Peyer's patch (tissue), 4 donors: ENCODE results near the gene TRPV4. TPM values are rescaled to one million over a fixed set of nuclear protein-coding genes. Genes with fewer than 3 reads are reported as not detected.

Experiments used
- DNase-seq, 3 donors: peaks; one replicate each; pipeline ENCODE4 v3.0.0-alpha.2; 2017 to 2019
- H3K27ac ChIP-seq, 4 donors: fragments of 200-600 bp; sonication (generic); one replicate each; pipeline ENCODE4 v1.5.1; 2016 to 2019
- H3K27me3 ChIP-seq, 2 donors: fragments of 200-600 bp; sonication (generic); one replicate each; pipeline ENCODE4 v1.5.1; 2019
- H3K36me3 ChIP-seq, 3 donors: fragments of 200-600 bp; sonication (generic); one replicate each; pipeline ENCODE4 v1.5.1; 2016 to 2019
- H3K4me1 ChIP-seq, 4 donors: fragments of 200-600 bp; sonication (generic); one replicate each; pipeline ENCODE4 v1.5.1; 2016 to 2019
- H3K4me3 ChIP-seq, 4 donors: fragments of 200-600 bp; sonication (generic); 1 replicate in 3 of 4; 2 replicates in 1 of 4; pipeline ENCODE4 v1.5.1; 2016 to 2019; ENCODE audit warnings: mild to moderate bottlenecking in 1 of 4
- H3K9me3 ChIP-seq, 4 donors: fragments of 200-600 bp; sonication (generic); one replicate each; pipeline ENCODE4 v1.5.1; 2016 to 2019; ENCODE audit warnings: mild to moderate bottlenecking in 1 of 4
- POLR2A ChIP-seq, 2 donors: fragments of 450-650 bp; IDR thresholded peaks; one replicate each; pipeline ENCODE4 v1.5.1; 2017; ENCODE audit warnings: antibody characterized with exemption in 2 of 2, mild to moderate bottlenecking in 2 of 2, moderate library complexity in 2 of 2
- total RNA-seq, 4 donors: library from RNA; depleted of rRNA; stranded (reverse); fragments of >200 nt; gene quantifications; one replicate each; pipeline ENCODE4 v1.1.0, GENCODE V29; 2016
- TF ChIP-seq, protein P1 (sequence below), 6 experiments: fragments of 450-650 bp in 4 of 6; fragments of 200-600 bp in 2 of 6; sonication (generic) in 1 of 6; IDR thresholded peaks; one replicate each; pipeline ENCODE4 v1.5.1; 2017 to 2019; ENCODE audit warnings: antibody characterized with exemption in 6 of 6, mild to moderate bottlenecking in 3 of 6, moderate library complexity in 1 of 6

TRPV4 gene
- total RNA-seq, 4 donors from 2014 or later, result 0.27 to 0.57 TPM; not detected in 2

DNA sequence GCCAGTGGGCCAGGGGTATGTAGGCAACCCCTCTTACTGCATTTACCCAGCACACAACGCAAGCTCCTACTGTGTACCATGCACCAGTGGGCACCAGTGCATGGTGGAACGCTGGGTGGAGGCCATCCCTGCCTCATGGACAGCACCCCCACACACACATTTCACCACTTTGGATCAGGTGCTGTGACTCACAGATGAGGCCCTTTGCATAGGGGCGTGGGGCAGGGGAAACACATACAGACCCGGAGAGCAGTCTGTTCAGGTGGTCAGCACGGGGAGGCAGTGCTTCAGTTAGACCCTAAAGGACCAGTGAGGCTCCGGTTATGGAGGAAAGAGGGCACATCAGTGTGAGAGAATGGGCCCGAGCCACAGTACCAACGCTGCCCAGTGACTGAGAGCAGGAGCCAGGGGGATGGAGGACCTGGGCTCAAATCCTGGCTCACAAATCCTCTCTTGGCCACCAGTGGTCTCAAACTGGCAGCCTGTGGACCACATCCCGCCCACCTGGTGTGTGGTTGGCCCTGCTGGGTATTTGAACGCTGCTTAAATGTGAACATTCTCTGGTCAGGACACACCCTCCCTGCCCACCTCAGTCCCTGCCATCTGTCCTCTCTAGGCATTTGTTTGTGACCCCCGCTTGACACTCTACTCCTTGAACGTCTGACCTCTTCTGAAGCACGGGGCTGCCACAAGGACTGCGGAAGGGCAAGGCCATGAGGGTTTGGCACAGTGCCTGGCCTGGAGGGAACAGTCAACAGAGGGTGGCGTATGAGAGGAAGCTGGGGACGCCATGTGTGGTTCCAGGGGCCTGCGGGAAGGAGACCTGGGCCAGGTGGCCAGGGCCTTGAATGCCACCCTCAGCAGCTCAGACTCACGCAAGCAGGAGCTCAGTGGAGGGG lies 72.9 kb downstream of the TRPV4 start:
- peak in 2 of 3 donors; percentile 49 to 52 for DNase-seq
- Histone ChIP-seq H3K9me3 (peaks cover 0 to 7% (median 0%) of the 10 kb centered on the region in 4 donors), H3K27me3 (no peaks in the 10 kb centered on the region), H3K4me3 (no peak overlapping the region), H3K27ac (no peak overlapping the region), H3K36me3 (no peaks in the 10 kb centered on the region), H3K4me1 (no peaks in the 10 kb centered on the region)
- TF ChIP-seq, protein P1, sequence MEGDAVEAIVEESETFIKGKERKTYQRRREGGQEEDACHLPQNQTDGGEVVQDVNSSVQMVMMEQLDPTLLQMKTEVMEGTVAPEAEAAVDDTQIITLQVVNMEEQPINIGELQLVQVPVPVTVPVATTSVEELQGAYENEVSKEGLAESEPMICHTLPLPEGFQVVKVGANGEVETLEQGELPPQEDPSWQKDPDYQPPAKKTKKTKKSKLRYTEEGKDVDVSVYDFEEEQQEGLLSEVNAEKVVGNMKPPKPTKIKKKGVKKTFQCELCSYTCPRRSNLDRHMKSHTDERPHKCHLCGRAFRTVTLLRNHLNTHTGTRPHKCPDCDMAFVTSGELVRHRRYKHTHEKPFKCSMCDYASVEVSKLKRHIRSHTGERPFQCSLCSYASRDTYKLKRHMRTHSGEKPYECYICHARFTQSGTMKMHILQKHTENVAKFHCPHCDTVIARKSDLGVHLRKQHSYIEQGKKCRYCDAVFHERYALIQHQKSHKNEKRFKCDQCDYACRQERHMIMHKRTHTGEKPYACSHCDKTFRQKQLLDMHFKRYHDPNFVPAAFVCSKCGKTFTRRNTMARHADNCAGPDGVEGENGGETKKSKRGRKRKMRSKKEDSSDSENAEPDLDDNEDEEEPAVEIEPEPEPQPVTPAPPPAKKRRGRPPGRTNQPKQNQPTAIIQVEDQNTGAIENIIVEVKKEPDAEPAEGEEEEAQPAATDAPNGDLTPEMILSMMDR (IDR thresholded peaks at IDR 0.05), result no peak
- no peak for TF ChIP-seq POLR2A (IDR thresholded peaks at IDR 0.05)

DNA sequence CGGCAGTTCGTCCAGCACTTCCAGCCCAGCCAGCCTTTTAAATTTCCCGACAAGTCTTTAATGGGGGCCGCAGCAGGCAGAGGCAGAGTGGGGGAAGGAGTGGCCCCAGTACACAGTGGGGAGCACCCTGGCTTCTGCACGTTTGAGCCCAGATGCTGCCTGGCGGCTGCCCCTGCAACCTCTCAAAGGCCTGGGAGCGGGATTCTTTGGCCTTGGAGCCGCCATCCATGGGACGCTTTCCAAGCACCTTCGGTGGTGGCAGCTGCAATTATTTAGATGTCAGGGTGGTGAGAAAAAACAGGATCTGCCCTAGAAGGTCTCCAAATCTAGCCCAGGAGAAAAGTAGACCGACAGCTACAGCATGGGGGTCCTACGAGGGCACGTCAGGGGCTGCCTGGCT lies 73.6 kb downstream of the TRPV4 start:
- TF ChIP-seq, protein P1 (IDR thresholded peaks at IDR 0.05), result no peak
- TF ChIP-seq POLR2A (IDR thresholded peaks at IDR 0.05), result no peak
- H3K4me1 ChIP-seq, result no peaks in the 10 kb centered on the region
- H3K36me3 ChIP-seq, result no peaks in the 10 kb centered on the region
- DNase-seq, result peak in 2 of 3 donors; percentile 9 to 27
- H3K4me3 ChIP-seq, result no peak overlapping the region
- peaks cover 0 to 7% (median 0%) of the 10 kb centered on the region in 4 donors for H3K9me3 ChIP-seq
- H3K27me3 ChIP-seq, result no peaks in the 10 kb centered on the region
- no peak overlapping the region for H3K27ac ChIP-seq

DNA sequence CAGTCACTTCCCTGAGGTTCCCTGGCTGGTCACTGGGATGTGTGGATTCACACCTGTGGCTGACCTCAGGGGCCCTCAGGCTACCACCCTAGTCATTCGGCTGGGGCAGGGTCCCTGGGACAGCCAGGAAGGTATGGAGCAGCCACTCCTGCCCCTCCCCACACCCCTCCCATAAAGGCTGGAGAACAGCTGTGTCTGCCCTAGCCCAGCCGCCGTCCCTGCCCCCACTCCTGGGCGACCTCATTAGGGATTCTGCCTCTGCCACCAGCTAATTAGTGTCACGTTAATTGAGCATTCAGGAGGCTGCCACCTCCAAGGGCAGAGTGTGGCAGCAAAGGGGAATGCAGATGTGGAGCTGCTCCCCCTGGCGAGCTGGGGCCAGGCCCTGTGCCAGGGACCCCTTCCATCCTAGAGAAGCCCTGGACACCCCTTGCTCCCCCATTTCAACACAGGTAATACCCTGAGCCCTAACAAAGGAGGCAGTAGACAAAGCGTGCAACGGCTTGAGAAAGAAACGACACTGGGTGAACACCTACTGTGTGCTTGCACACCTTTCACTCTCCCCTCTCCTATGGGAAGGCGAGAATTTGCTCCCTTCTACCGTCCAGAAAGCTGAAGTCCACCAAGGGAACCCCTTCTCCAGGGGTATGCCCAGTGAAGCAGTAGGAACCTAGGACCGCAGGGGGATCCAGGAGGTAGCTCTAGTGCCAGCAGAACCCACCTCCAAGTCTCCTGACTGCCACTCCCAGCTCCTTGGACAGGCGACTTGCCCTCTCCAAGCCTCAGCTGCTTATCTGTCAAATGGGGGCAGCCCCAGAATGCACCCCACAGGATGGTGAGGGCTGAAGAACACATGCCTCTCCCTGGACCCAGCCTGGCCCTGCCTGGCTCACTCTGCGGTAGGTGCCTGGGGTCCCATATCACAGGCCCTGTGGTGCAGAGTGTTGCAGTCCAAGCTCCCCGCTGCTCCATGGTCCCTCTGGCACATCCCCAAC lies 74.5 kb downstream of the TRPV4 start:
- Histone ChIP-seq H3K27me3 (no peaks in the 10 kb centered on the region), H3K9me3 (peaks cover 0 to 7% (median 0%) of the 10 kb centered on the region in 4 donors), H3K36me3 (no peaks in the 10 kb centered on the region), H3K27ac (no peak overlapping the region), H3K4me1 (no peaks in the 10 kb centered on the region), H3K4me3 (no peak overlapping the region)
- TF ChIP-seq POLR2A (IDR thresholded peaks at IDR 0.05), result no peak
- TF ChIP-seq, protein P1 (IDR thresholded peaks at IDR 0.05), result no peak
- peak in 2 of 3 donors; percentile 30 to 37 for DNase-seq

DNA sequence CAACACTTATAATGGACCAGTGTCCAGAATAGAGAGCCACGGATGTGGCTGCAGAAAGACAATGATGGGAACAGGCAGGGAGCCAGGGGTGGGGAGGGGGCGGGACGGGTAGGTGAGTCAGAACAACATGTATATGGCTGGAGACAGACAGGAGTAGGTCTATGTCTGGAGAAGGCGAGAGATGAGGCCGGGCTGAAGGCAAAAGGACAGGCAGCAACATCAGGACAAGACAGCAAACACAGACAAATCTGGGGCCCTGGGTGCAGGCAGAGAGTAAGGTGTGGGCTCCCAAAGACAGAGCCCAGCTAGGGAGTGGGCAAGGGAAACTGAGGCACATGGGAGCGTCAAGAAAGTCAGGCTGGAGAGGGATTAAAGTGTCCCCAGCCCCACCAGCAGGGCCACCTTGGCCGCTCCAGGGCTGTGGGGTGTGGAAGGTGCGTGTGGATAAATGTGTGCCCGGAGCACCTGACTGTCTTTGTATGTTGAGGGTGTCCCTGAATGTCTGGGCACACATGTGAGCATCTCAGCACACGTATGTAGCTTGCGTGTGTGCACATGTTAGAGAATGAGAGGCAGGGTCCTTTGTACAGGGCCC lies 75.4 kb downstream of the TRPV4 start:
- H3K4me1 ChIP-seq, result no peaks in the 10 kb centered on the region
- no peak overlapping the region for H3K4me3 ChIP-seq
- H3K27me3 ChIP-seq, result no peaks in the 10 kb centered on the region
- H3K36me3 ChIP-seq, result no peaks in the 10 kb centered on the region
- TF ChIP-seq, protein P1 (IDR thresholded peaks at IDR 0.05), result no peak
- TF ChIP-seq POLR2A (IDR thresholded peaks at IDR 0.05), result no peak
- peak in 2 of 3 donors; percentile 23 to 34 for DNase-seq
- no peak overlapping the region for H3K27ac ChIP-seq
- peaks cover 0 to 7% (median 0%) of the 10 kb centered on the region in 4 donors for H3K9me3 ChIP-seq

DNA sequence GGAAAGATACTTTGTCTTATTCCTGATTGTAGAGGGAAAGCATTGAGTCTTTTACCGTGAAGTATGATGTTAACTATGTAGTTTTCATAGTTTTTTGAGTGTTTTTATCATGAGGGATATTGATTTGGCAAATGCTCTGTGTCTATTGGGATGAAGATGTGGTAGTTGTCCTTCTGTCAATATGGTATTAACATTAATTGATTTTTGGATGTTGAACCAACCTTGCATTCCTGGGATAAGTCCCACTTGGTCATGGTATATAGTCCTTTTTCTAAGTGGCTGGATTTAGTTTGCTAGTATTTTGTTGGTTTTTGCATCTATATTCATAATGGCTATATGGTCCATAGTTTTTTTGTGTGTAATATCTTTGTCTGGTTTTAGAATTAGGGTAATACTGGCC lies 76.7 kb downstream of the TRPV4 start:
- TF ChIP-seq, protein P1 (IDR thresholded peaks at IDR 0.05), result no peak
- no peak for TF ChIP-seq POLR2A (IDR thresholded peaks at IDR 0.05)
- Histone ChIP-seq H3K27ac (no peak overlapping the region), H3K36me3 (no peaks in the 10 kb centered on the region), H3K9me3 (peaks cover 0 to 7% (median 0%) of the 10 kb centered on the region in 4 donors), H3K4me1 (no peaks in the 10 kb centered on the region), H3K4me3 (no peak overlapping the region), H3K27me3 (no peaks in the 10 kb centered on the region)
- no peak for DNase-seq
